Stomach (tissue), 4 donors: ENCODE results near the gene PPP1R1A.

ENCODE experiments used
- CTCF ChIP-seq, 7 experiments: fragments of 450-650 bp in 4 of 7; fragments of 200-600 bp in 3 of 7; sonication (generic) in 3 of 7; IDR thresholded peaks; one replicate each; pipeline ENCODE4 v1.5.1; 2016 to 2019; ENCODE audit warnings: antibody characterized with exemption in 7 of 7, control low read depth in 2 of 7, mild to moderate bottlenecking in 1 of 7
- EP300 ChIP-seq: sonication (generic); formaldehyde crosslinking; IDR thresholded peaks from one replicate; pipeline ENCODE4 v1.6.1; 2017; ENCODE audit warnings: antibody characterized with exemption
- POLR2A ChIP-seq, 4 donors: fragments of 450-650 bp; IDR thresholded peaks; one replicate each; pipeline ENCODE4 v1.6.1; 2016; ENCODE audit warnings: antibody characterized with exemption in 4 of 4, control low read depth in 2 of 4, mild to moderate bottlenecking in 1 of 4, moderate library complexity in 1 of 4
- POLR2AphosphoS5 ChIP-seq, 3 donors: sonication (generic); formaldehyde crosslinking; IDR thresholded peaks; one replicate each; pipeline ENCODE4 v1.6.1; 2016; ENCODE audit warnings: antibody characterized with exemption in 3 of 3

- TF ChIP-seq CTCF (IDR thresholded peaks at IDR 0.05) (no peak), EP300 (no peak), POLR2A (IDR thresholded peaks at IDR 0.05) (no peak), POLR2AphosphoS5 (IDR thresholded peaks at IDR 0.05) (no peak)
These were observed 420 bp upstream of the PPP1R1A start for GRCh38 chr12:54588890-54589267.
